ENCODE results near the gene TREML4.
"Not testable (repeated sequence)": the region's sequence is repeated elsewhere in the genome, so short reads cannot be mapped to it uniquely, and the experiment has no call there.

Gene TREML4

DNA sequence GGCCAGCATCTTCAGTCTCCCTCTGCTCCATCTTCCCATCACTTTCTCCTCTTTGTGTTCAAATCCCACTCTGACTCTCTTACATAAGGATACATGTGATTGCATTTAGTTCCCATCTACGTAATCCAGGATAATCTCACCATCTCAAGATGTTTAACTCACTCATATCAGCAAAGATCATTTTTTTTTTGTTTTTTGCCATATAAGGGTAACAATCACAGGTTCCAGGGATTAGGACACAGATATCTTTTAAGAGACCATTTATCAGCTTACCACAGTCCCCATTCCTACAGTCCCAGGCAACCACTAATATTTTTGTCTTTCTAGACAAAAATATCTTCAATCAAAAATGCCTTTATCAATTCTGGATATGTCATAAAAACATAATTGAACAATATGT is 24.0 kb upstream of the TREML4 start:
- no peak for DNase-seq (ENCODE audit: low read depth in 3 of 3)

DNA sequence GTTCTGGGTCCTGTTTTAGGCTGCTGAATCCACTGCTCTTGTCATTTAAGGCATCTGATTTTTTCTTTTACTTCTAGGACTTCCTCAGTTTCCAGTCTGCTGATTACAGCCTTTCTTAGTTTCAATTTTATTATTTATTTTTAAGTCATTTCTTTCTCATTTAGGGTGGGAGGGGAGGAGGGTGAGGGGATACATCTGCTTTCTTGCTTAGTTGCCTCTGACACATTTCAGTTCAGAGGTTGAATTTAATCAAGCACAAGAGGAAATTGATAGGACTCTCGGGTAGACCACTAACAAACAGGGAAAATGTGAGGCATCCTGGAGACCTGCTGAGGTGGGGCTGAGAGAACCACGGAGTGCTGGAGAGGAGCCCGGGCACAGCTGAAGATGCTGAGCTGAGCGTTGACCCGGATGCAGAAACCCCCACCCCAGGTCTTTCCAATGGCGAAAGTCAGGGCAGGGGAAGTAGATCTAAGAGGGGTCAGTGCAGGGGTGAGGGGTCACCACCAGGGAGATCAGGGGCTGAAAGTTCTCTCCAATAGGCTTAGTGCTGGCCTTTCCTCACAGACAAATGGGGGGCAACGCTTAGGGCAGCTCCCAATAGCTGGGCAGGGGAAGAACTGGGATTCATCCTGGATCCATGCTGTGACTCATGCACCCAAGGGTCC is 19.6 kb upstream of the TREML4 start:
- DNase-seq (ENCODE audit: low read depth in 3 of 3): no peak

DNA sequence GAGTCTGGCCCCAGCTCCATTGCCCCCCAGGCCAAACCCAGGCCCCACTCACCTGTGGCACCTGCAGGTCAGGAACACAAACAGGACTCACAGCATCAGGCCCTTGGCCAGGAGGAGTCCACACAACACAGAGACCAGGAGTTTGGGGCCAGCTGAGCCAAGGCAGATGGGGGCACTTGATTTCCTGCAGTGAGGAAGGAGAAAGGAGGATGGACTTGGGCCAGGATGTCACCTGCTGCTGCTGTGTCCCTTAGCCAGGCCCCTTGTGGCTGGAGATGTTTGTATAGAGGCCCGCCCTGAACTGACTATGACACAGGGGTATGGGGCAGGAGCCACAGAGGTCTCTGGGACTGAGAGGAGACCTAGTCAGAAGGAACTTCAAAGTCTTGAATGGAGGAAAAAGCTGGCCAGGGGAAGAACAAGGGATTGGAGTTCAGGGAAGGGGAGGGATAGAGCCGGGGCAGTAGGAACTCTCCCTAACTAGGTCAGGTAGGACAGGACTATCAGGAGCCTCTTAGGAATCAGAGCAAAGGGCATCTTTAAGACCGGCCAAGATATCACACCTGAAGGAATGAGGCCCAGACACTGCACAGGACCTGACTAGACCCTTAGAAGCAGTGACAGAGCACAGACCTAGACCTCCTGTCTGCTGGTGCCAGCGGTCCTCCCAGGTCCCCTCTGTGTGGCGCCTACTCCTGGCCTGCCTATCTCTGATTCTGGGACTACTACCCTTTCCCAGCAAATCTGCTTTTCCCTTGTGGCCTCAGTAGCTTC is 18.4 kb upstream of the TREML4 start:
- no peak for DNase-seq (ENCODE audit: low read depth in 3 of 3)

DNA sequence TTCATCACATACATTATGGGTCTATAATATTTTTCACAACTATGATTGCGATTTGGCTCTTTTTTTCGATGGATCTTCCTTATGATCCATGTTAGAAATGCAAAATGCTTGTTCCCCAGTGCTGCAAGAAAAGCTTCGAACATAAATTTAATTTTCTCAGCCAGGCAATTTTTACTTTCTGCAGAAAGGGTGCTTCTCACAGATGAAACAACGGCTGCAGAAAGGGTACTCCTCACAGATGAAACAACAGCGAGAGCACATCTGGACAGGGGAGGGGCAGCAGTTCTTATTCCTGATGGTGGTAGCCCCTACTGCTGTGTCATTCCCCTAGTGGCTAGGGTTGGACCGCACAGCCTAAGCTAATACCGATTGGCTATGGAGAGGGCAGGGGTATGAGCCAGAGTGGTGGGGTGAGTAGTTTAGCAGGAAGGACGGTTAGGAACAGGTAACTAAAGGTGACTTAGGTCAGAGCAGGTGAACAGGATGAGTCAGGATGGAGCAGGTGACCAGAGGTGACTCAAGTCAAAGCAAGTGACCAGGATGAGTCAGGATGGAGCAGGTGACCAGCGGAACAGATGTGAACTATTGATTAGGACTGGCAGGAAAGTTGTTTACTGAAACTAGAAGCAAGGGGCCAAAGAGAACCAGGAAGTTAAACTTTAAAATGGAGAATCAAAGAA is 13.4 kb upstream of the TREML4 start:
- DNase-seq (ENCODE audit: low read depth in 3 of 3): no peak

DNA sequence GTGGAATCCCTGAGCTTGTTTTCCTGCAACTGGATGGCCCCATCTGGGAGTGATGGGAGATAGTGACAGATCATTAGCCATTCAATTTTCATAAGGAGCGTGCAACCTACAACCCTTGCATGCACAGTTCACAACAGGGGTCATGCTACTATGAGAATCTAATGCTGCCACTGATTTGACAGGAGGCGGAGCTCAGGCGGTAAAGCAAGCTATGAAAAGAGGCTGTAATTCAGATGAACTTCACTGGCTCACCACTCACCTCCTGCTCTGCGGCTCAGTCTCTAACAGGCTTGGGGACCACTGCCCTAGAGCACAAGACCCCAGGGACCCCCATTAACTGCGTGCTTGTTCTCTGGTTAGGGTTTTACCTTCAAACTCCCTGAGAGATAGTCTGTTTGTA is 12.4 kb upstream of the TREML4 start:
- no peak for DNase-seq (ENCODE audit: low read depth in 3 of 3)

DNA sequence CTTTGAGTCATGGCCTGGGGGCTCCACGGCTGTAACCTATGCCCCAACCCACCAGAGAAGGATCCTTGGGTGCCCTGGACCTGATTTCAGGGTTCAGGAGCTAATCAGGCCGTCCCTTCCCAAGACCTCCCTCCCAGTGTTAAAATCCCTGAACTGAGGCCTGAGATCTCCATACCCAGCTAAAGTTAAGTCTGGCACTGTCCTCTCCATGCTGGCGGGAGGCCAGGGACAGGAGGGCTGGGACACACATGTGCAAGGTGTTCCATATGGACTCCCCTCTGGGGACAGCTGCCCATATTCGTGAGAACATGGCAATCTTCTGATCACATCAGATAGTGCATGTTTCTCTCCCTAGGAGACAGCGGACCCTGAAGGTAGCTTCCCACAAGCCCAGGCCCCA is 11.5 kb upstream of the TREML4 start:
- DNase-seq (ENCODE audit: low read depth in 3 of 3): no peak

DNA sequence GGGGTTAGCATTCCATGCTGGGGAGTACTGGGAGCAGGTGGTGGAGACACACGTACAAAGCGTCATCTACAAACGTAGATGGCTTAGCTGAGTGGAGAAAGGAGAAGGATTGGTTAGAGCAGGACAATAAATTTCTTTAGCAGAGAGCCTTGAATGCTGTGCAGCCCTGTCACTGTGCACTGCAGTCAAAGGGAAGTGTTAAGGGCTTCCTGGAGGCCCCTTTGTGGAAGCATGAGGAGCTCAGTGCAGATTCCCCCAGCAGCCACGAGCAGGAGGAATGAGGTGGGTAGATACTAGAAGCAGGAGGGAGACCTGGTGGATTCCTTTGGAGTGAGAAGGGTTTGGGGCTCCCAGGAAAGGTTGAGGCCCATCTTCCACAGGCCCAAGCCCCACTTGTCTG is 6.1 kb upstream of the TREML4 start:
- DNase-seq (ENCODE audit: low read depth in 3 of 3): no peak

DNA sequence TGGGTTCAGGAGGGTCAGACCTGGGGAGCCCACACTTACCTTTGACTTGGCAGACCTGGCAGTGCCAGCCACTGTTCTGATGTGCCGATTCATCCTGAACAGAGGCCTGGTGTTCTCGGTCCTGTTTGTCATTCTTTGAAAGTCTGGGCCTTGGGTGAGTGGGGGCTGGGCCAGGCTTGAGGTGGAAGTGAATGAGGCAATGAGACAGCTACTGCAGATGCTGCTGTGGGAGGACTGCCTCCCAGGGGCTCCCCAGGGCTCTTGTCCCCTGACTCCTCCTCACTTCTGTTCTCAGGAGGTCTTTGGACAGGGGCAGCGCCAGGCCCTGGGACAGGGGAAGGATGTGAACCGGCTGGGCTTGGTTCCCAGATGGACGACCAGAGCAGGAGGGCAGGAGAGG is 5.6 kb upstream of the TREML4 start:
- DNase-seq (ENCODE audit: low read depth in 3 of 3): no peak

DNA sequence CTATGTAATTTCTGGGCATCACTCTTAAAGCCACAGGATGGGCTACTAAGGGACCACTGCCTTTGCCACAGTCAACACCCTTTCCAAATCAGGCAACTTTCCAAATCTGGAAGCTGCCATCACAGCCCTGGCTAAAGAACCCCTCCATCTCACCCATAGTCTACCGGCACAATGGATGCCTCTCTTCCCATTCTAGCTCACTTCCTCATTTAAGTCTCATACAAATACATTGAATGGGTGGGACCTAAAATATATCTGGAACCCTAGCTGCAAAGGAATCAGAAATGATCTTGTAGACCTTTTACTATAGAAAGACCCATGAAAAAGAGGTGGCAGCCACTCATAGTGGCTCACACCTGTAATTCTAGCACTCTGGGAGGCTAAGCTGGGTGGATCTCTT is 3.3 kb upstream of the TREML4 start:
- no peak for DNase-seq (ENCODE audit: low read depth in 3 of 3)

DNA sequence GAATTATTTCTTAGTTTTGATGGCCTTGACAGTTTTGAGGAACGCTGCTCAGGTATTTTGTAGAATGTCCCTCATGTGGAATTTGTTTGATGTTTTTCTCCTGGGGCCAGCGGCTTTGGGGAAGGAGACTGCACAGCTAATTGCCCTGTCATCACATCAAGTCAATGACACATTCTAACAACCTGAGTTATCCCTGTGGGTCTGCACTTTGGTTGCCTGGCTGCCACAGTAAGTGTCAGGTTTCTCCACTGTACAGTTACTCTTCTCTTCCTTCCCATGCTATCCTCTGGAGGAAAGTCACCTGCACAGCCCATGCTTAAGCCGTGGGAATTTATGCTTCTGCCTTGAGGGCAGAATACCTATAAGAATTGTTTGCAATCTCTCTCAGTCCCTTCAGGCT is 1.4 kb upstream of the TREML4 start:
- DNase-seq (ENCODE audit: low read depth in 3 of 3): no peak

DNA sequence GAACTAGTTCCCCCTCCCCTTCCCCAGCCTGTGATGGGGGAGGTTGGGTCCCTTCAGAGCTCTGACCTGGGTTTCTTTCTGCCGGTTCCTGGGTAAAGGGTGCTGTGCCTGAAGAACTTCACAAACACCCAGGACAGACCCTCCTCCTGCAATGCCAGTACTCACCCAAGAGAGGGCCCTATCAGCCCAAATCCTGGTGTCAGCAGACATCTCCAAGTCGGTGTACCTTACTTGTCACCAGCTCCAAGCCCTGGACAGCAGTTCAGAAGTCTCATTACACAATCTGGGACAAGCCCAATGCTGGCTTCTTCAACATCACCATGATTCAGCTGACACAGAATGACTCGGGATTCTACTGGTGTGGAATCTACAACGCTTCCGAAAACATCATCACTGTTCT is 467 bp downstream of the TREML4 start:
- no peak for DNase-seq (ENCODE audit: low read depth in 3 of 3)

DNA sequence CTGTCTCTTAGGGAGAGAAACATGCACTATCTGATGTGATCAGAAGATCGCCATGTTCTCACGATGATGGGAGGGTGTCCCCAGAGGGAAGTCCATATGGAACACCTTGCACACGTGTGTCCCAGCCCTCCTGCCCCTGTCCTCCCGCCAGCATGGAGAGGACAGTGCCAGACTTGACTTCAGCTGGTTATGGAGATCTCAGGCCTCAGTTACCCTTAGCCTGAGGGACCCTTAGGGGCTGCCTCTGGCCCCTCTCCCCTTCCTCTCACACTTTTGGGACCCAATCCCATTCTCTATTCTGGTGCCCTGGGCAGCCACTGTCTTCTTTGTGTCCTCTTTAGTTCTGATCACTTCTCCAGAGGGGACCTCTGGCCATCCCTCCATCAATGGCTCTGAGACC is 1.6 kb downstream of the TREML4 start:
- no peak for DNase-seq (ENCODE audit: low read depth in 3 of 3)

DNA sequence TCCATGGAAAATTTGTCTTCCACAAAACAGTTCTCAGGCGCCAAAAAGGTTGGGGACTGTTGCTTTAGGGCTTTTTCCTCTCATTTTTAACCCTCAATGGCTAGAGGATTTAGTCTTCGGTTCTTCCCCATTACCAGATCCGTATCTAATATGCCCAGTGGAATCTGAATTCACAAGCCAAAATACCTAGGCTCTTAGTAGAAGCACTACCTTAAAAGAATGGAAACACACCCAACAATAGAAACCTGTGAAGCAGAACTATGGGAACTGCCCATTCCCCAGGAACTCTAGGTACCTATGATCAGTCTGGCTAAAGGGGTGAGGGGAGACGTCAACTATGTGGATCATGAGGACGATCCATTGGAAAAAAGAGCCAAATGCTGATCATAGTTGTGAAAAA is 3.1 kb downstream of the TREML4 start:
- no peak for DNase-seq (ENCODE audit: low read depth in 3 of 3)

DNA sequence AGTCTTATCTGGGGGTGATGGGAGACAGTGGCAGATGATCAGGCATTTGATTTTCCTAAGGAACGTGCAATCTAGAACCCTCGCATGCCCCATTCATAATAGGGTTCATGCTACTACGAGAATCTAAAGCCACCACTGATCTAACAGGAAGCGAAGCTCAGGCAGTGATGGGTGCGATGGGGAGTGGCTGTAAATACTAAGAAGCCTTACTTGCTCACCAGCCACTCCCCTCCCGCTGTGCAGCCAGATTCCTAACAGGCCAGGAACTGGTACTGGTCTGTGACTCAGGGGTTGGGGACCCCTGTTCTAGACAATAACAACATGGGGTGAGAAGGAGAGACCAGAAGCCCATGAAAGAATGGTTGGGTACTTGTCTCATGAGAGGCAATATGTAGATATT is 4.5 kb downstream of the TREML4 start:
- no peak for DNase-seq (ENCODE audit: low read depth in 3 of 3)

DNA sequence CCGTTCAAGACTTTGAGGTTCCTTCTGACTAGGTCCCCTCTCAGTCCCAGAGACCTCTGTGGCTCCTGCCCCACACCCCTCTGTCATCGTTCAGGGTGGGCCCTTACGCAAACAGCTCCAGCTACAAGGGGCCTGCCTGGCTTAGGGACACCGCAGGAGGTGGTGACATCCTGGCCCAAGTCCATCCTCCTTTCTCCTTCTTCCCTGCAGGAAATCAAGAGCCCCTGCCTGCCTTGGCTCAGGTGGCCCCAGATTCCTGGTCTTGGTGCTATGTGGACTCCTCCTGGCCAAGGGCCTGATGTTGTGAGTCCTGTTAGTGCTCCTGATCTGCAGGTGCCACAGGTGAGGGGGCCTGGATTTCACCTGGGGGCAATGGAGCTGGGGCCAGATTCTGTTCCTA is 8.1 kb downstream of the TREML4 start:
- no peak for DNase-seq (ENCODE audit: low read depth in 3 of 3)

DNA sequence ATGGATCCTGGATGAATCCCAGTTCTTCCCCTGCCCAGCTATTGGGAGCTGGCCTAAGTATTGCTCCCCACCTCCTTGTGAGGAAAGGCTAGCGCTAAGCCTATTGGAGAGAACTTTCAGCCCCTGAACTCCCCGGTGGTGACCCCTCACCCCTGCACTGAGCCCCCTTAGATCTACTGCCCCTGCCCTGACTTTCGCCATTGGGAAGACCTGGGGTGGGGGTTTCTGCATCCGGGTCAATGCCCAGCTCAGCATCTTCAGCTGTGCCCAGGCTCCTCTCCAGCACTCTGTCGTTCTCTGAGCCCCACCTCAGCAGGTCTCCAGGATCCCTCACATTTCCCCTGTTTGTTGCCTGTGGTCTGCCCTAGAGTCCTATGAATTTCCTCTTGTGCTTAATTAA is 9.0 kb downstream of the TREML4 start:
- no peak for DNase-seq (ENCODE audit: low read depth in 3 of 3)

DNA sequence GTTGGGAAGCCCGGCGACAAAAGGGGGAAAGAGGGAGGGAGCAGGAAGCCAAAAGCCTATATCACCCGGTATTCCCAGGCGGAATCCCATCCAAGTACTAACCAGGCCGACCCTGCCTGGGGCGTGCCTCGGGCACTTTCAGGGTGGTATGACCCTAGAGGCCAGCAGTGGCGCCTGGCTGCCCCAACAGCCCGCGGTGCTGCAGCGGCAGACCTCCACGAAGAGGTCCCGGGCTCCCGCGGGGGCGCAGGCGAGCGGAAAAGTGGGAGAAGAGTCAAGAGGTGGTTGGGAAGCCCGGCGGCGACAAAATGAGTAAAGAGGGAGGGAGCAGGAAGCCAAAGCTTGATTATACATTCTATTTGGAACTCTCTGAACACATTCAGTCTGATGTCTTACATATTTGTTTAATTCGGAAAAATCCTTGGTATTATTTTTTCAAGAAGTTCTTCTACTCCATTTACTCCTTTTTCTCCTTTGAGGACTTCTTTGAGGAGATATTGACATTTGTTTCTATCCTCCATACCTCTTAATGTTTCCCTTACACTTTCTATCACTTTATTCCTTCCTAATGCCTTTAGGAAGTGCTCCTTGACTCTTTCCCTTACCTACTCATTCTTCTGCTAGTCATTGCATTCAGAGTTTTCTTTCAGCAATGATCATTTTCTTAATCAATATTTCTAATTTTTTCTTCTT is 11.5 kb downstream of the TREML4 start:
- DNase-seq (ENCODE audit: low read depth in 3 of 3): no peak

DNA sequence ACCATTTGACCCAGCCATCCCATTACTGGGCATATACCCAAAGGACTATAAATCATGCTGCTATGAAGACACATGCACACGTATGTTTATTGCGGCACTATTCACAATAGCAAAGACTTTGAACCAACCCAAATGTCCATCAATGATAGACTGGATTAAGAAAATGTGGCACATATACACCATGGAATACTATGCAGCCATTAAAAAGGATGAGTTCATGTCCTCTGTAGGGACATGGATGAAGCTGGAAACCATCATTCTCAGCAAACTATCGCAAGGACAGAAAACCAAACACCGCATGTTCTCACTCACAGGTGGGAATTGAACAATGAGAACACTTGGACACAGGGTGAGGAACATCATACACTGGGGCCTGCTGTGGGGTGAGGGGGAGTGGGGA is 18.4 kb downstream of the TREML4 start:
- DNase-seq (ENCODE audit: low read depth in 3 of 3): not testable (repeated sequence)

DNA sequence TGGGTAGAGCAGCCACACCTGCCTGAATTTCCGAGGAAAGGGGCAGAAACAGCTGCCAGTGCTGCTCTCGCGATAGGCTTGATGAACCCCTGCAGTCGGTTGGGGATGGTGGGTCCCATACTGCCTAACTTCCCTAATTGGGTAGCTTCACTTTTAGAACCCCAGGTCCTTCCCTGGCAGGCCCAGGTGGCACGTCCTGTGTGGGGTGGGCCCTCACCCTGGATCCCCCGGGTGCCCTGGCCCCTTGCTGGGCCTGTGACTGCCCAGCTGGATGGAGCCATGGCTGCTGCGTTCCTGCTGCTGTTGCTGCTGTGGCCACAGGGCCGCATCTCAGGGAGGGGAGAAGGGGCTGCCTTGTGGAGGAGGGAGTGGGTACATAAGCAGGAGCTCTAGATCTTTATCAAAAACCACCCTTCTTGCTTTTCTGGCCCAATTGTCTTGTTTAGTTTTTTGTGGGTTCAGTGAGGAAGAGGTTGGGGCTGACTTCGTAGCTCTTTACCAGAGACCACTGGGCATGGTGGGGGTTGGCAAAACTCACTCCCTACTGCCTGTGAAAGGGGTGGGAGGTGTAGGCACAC is 19.2 kb downstream of the TREML4 start:
- no peak for DNase-seq (ENCODE audit: low read depth in 3 of 3)

DNA sequence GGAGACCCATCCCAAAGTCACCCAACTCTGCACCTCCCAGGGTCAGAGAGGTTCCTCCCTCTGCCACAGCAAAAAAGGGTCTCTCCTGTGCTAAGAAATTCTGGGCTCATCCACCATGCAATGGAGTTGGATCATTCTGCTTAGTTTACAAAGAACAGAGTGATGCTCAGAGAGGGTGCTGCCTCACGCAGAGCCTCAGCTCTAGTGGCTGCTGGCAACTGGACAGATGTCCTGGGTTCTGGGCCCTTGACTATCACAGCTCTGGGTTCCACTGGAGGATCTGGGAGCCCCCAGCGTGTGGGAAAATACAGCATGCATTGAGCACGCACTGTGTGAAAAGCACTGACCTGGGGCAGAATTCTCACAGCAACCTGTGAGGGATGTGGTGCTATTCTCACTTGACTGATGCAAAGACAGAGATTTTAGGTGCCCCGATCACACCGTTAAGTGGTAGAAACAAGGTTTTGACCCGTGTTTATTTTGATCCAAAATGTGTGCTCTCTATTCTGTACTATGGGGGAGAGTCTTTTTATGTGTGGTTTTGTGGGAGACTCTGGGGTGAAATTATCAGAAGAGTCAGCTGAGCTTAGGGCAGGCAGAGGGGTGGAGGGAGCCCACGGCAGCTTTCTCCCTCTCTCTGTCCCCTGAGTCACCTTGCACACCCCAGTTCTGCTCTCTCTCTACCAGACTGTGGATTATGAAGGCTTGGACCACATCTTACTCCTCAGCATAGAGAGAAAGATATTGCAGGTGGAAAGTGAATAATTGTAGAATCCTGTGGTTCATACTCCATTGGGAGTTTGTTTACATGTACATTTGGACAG is 19.9 kb downstream of the TREML4 start:
- no peak for DNase-seq (ENCODE audit: low read depth in 3 of 3)
